ENCODE data around the gene VWA7.
"Not testable (repeated sequence)": the region's sequence is repeated elsewhere in the genome, so short reads cannot be mapped to it uniquely, and the experiment has no call there.

The VWA7 gene

DNA sequence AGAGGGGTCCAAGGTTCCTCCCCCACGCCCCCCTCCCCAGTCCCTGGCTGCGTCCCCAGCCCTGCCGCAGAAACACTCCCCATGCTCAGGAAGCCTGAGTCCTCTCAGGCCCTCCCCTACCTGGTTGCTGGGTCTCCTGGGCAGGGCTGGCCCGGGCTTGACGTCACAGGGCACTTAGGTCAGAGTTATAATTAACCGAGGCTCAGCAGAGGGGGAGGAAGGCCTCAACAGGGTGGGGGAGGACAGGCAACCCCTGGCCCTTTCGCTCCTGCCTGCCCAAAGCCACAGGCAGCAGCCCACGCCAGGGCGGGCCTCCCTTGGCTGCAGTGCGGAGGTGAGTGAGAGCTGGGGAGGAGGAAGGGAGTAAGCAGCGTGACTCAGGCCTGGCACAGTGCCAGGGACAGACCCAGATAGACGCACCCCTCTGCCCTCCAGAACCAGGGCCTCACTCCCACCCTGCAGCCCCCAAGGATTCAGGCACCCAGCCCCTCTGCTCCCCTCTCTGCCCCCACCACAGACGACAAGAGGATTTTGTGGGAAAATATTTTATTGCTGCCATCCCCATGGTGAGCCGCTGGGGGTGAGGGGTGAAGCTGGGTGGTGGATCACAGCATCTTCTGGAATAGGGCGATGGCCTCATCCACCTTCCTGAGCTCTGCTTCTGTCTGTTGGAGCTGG, at the start of gene VWA7:
VWA7 (minus strand) TSS at position 340 of the 678 bp plus-strand sequence. CDS start 549 bp downstream, outside the sequence.
- DNase-seq = peak; percentile 86

GRCh38 chr6:31826793-31827285, 49.7 kb upstream of the VWA7 start:
- DNase-seq = no peak

DNA sequence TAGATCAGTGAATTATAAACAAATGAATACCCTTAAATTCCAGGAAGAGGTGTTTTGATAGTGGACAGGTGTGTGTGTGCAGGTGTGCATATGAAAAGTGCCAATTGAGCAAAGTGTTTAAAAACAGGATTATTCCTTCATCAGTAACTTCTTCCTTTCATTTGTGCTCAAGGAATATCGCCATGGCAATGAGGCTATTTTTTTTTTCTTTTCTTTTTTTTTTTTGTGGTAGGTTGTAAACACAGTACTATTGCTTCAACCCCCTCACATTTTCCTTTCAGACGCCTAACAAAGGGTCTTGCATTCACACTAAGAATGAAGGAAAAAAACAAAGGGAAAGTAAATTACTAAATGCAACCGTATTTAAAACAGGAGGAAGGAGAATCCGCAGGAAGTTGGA, 48.4 kb upstream of the VWA7 start:
- DNase-seq = no peak

- not testable (repeated sequence) for DNase-seq
These were observed 46.6 kb upstream of the VWA7 start for GRCh38 chr6:31823592-31824196.

DNA sequence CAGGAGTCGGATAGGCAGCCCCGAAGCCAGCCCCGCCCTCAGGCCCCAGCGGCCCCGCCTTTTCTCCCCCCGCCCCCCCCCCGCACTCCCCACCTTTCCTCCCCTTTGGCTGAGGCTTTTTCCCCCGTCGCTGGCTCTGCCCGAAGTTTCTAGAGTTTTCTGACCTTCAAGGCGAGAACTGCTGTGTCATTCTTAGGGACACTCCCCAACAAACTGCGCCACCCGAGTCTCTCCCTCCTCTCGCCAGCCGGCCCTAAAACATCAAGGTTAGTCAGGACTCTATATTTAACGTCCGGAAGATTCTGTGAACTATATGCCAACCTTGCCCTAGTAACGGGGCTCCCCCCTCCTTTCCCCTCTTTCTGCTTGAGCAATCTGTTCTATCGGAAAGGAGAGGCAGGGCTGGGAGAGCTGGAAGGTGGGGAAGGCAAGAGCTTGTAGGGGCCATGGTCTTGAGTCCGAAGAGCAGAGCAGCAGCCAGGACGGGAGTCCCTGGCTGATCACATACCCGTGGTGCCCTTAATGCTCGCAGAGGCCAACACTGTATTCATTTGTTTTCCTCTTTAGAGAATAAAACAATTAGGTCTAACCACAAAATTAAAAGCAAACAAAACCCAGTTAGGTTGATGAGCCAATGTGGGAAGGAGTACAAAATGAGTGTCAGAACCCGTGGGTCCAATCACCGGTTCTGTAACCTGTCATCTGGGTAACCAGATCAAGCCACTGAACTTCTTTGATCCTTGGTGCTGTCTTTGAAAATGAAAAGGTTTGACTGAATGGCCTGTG, 45.1 kb upstream of the VWA7 start:
- peak; percentile 93 for DNase-seq

GRCh38 chr6:31821301-31822035, 44.3 kb upstream of the VWA7 start:
- DNase-seq = peak; percentile 69

DNA sequence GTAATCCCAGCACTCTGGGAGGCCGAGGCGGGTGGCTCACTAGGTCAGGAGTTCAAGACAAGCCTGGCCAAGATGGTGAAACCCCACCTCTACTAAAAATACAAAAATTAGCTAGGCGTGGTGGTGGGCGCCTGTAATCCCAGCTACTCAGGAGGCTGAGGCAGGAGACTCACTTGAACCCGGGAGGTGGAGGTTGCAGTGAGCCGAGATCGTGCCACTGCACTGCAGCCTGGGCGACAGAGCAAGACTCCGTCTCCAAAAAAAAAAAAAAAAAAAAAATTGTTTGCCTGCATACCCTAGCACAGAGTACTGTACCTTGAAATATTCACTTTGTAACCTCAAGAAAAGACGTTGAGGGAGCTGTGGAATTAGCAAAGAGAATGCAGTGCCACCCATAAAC, 43.3 kb upstream of the VWA7 start:
- not testable (repeated sequence) for DNase-seq

DNA sequence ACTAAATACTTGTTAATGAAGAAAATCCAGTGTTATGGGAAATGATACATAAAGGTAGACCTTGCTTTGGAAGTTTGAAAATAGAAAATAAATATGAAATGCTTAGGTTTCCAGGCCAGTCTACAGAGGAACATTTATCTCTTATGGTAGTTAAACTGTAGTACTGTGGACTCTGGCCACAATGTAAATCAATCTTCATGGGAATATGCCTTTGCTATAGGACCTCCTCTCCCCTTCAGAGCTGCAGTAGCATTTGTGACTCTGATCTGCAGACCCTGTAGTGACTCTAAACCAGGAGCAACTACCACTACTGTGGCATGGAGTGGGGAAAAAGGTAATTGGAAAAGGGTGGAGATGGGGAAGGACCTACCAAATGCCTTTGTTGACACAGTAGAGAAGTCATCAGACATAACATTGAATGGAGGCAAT, 42.8 kb upstream of the VWA7 start:
- no peak for DNase-seq

- not testable (repeated sequence) for DNase-seq
These were observed 40.9 kb upstream of the VWA7 start for GRCh38 chr6:31817929-31818511.

GRCh38 chr6:31817133-31817928, 40.2 kb upstream of the VWA7 start:
- DNase-seq = peak; percentile 21

DNA sequence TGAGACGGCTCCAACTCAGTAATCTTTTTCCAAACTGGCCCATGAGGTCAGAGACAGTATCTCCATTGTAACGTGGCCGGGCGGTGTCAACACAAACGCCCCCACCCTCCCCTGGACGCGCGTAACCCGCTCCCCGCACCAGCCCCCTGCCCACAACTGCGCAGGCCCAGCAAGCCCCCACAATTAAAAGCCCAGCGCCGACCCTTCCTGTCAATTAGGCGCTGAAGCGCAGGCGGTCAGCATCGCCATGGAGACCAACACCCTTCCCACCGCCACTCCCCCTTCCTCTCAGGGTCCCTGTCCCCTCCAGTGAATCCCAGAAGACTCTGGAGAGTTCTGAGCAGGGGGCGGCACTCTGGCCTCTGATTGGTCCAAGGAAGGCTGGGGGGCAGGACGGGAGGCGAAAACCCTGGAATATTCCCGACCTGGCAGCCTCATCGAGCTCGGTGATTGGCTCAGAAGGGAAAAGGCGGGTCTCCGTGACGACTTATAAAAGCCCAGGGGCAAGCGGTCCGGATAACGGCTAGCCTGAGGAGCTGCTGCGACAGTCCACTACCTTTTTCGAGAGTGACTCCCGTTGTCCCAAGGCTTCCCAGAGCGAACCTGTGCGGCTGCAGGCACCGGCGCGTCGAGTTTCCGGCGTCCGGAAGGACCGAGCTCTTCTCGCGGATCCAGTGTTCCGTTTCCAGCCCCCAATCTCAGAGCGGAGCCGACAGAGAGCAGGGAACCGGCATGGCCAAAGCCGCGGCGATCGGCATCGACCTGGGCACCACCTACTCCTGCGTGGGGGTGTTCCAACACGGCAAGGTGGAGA, 38.1 kb upstream of the VWA7 start, which contains the start of the genes HSPA1A and HSPA1L:
HSPA1A (plus strand) TSS at position 519 of the 814 bp plus-strand sequence; CDS start at position 733, 214 bp downstream.
HSPA1L (minus strand) TSS at position 259 of the 814 bp plus-strand sequence. CDS start 3,311 bp downstream, outside the sequence.
- DNase-seq = peak; percentile 94

DNA sequence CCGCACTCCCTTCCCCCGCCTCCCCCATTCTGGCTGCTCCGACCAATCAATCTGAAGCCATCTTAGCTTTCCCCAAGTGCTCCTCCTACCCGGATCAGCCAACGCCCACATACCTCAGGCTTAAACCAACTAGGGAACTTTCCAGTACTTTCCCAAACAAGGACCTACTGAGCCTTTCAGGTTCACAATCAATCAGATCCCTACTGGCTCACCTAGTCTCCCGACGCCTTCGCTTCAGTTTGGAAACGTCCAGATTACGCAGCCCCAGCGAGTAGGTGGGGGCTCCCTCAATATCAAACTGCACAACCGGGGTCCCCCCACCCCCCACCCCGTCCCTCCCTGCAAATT, 37.5 kb upstream of the VWA7 start:
- DNase-seq = peak; percentile 92

GRCh38 chr6:31813465-31813849, 36.3 kb upstream of the VWA7 start:
- no peak for DNase-seq

DNA sequence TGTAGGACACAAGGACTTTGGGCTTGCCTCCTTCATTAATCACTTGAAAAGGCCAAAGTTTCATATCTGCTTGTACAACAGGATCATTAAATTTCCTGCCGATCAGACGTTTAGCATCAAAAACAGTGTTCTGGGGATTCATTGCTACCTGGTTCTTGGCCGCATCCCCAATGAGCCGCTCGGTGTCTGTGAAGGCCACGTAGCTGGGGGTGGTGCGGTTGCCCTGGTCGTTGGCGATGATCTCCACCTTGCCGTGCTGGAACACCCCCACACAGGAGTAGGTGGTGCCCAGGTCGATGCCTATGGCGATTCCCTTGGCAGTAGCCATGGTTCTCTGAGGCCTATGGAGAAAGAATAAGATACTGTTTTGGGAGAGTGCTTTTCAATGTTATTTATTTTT, 34.5 kb upstream of the VWA7 start:
- no peak for DNase-seq

GRCh38 chr6:31808599-31808998, 31.5 kb upstream of the VWA7 start:
- DNase-seq = not testable (repeated sequence)

GRCh38 chr6:31806470-31807272, 29.5 kb upstream of the VWA7 start, which contains the start of gene LSM2:
Gene LSM2 (minus strand): TSS chr6:31806966. CDS start chr6:31806757, 209 bp downstream.
- peak; percentile 97 for DNase-seq

- no peak for DNase-seq
These were observed 28.9 kb upstream of the VWA7 start for GRCh38 chr6:31805939-31806469.

- not testable (repeated sequence) for DNase-seq
These were observed 24.2 kb upstream of the VWA7 start for GRCh38 chr6:31801031-31801927.
